Islet precursor cell (in vitro differentiated cells): ENCODE results near the gene LCAT.
"Not testable (repeated sequence)": the region's sequence is repeated elsewhere in the genome, so short reads cannot be mapped to it uniquely, and the experiment has no call there.

Source experiments
- DNase-seq: peaks from one replicate; pipeline ENCODE4 v3.0.0-alpha.2; 2018

Gene LCAT

GRCh38 chr16:67931712-67932461 is 12.0 kb downstream of the LCAT start, which contains the start of gene CTRL:
CTRL (minus strand) TSS chr16:67931862; CDS start chr16:67931852, 10 bp downstream.
- peak; percentile 71 for DNase-seq

GRCh38 chr16:67930678-67931211 is 13.2 kb downstream of the LCAT start:
- DNase-seq, result no peak

GRCh38 chr16:67930191-67930590 is 13.7 kb downstream of the LCAT start:
- DNase-seq, result no peak

- DNase-seq, result peak; percentile 84
These were observed 15.2 kb downstream of the LCAT start for GRCh38 chr16:67928561-67929364.

GRCh38 chr16:67928147-67928546 is 15.8 kb downstream of the LCAT start:
- no peak for DNase-seq

GRCh38 chr16:67927131-67927941 is 16.6 kb downstream of the LCAT start:
- no peak for DNase-seq

- no peak for DNase-seq
These were observed 17.7 kb downstream of the LCAT start for GRCh38 chr16:67926181-67926750.

- no peak for DNase-seq
These were observed 19.6 kb downstream of the LCAT start for GRCh38 chr16:67924140-67924906.

- DNase-seq, result no peak
These were observed 20.4 kb downstream of the LCAT start for GRCh38 chr16:67923414-67924116.

- DNase-seq, result no peak
These were observed 21.2 kb downstream of the LCAT start for GRCh38 chr16:67922740-67923139.

GRCh38 chr16:67922221-67922620 is 21.7 kb downstream of the LCAT start:
- DNase-seq, result no peak

GRCh38 chr16:67919622-67920221 is 24.2 kb downstream of the LCAT start:
- DNase-seq, result peak; percentile 50

GRCh38 chr16:67917852-67918236 is 26.1 kb downstream of the LCAT start:
- peak; percentile 89 for DNase-seq

- peak; percentile 69 for DNase-seq
These were observed 26.6 kb downstream of the LCAT start for GRCh38 chr16:67917140-67917851.

GRCh38 chr16:67915831-67916723 is 27.8 kb downstream of the LCAT start:
- DNase-seq, result peak; percentile 64

GRCh38 chr16:67915496-67915769 is 28.5 kb downstream of the LCAT start:
- not testable (repeated sequence) for DNase-seq

GRCh38 chr16:67914758-67915495 is 29.0 kb downstream of the LCAT start:
- peak; percentile 60 for DNase-seq

- DNase-seq, result no peak
These were observed 33.8 kb downstream of the LCAT start for GRCh38 chr16:67910158-67910557.
